HepG2 (cell line): ENCODE results near the gene ATXN2. TPM values are rescaled to one million over a fixed set of nuclear protein-coding genes. Genes with fewer than 3 reads are reported as not detected.

Experiments
- ATAC-seq: fragments of 200-7000 bp; cut with Tn5 transposase; 3 replicates; pipeline ENCODE4 v1.9.1; 2020; ENCODE audit warnings: mild to moderate bottlenecking, moderate library complexity
- BruUV-seq: library from RNA; stranded (reverse); fragments of 400-500 nt; replicated peaks from 2 replicates; lab custom pipeline; 2021; lab: Mats Ljungman, UMichigan
- CTCF ChIA-PET: fragments of 300-600 bp; formaldehyde crosslinking; extraction: SDS; loops from one replicate; lab custom pipeline; 2021; ENCODE audit warnings: low total read pairs, inconsistent platforms, low intra/inter-chr PET ratio; lab: Yijun Ruan, JAX
- POLR2A ChIA-PET: fragments of 350-600 bp; sonication (Branson Sonifier 250); formaldehyde crosslinking; loops from one replicate; lab custom pipeline; 2020; ENCODE audit warnings: antibody characterized with exemption, inconsistent platforms; lab: Yijun Ruan, JAX
- DNase-seq: peaks from one replicate; pipeline ENCODE4 v3.0.0-alpha.2; 2015; ENCODE audit warnings: low spot score
- FAIRE-seq: peaks from 3 replicates; lab custom pipeline; 2011; peaks lifted over from hg19 to GRCh38; lab: Jason Lieb, UNC
- H2AFZ ChIP-seq: one replicate; pipeline ENCODE4 v1.6.1; 2011; ENCODE audit warnings: low read length, inconsistent platforms
- H3K27ac ChIP-seq: fragments of 300-600 bp; 3 replicates; pipeline ENCODE4 v1.8.0; 2011; ENCODE audit warnings: mixed run types, mild to moderate bottlenecking, mixed read lengths, low read length, inconsistent platforms; ENCODE audit not compliant: insufficient read depth; ENCODE audit errors: extremely low read length
- H3K27me3 ChIP-seq, 2 experiments: fragments of 200-600 bp in 1 of 2; 2 replicates in 1 of 2; 3 replicates in 1 of 2; pipeline versions ENCODE4 v1.6.0 to v1.8.0; 2011; ENCODE audit warnings: low read length in 2 of 2, mild to moderate bottlenecking in 2 of 2, moderate library complexity in 2 of 2, inconsistent platforms in 1 of 2; ENCODE audit not compliant: insufficient read depth in 2 of 2, control insufficient read depth in 1 of 2
- H3K36me3 ChIP-seq, 2 experiments: fragments of 200-600 bp in 1 of 2; replicated peaks in 1 of 2; 2 replicates in 1 of 2; 3 replicates in 1 of 2; pipeline versions ENCODE4 v1.5.1 to v1.8.0; 2011; ENCODE audit warnings: low read length in 2 of 2, inconsistent platforms in 1 of 2; ENCODE audit not compliant: insufficient read depth in 2 of 2, control insufficient read depth in 1 of 2
- H3K4me1 ChIP-seq: 2 replicates; pipeline ENCODE4 v1.5.1; 2012; ENCODE audit warnings: low read length, inconsistent platforms; ENCODE audit not compliant: insufficient read depth
- H3K4me2 ChIP-seq: 2 replicates; pipeline ENCODE4 v1.6.0; 2011; ENCODE audit warnings: low read depth, low read length, inconsistent platforms
- H3K4me3 ChIP-seq, 3 experiments: fragments of 200-600 bp in 1 of 3; sonication (generic), shearing (Covaris generic) in 1 of 3; replicated peaks in 1 of 3; 2 replicates each; pipeline ENCODE4 v1.5.1; 2011 to 2016; ENCODE audit warnings: low read length in 3 of 3, inconsistent platforms in 2 of 3, low read depth in 2 of 3, mild to moderate bottlenecking in 2 of 3, control low read depth in 1 of 3, mixed read lengths in 1 of 3; ENCODE audit not compliant: insufficient read depth in 1 of 3
- H3K79me2 ChIP-seq: one replicate; pipeline ENCODE4 v1.6.1; 2011; ENCODE audit warnings: low read length, inconsistent platforms; ENCODE audit not compliant: insufficient read depth
- H3K9ac ChIP-seq: 2 replicates; pipeline ENCODE4 v1.6.0; 2011; ENCODE audit warnings: mild to moderate bottlenecking, low read depth, low read length, inconsistent platforms; ENCODE audit not compliant: insufficient read depth
- H3K9me3 ChIP-seq: 2 replicates; pipeline ENCODE4 v1.5.1; 2012; ENCODE audit warnings: mild to moderate bottlenecking, low read length
- H4K20me1 ChIP-seq: 2 replicates; pipeline ENCODE4 v1.6.0; 2011; ENCODE audit warnings: inconsistent platforms, mild to moderate bottlenecking, low read length, moderate library complexity; ENCODE audit not compliant: insufficient read depth
- ELF3 ChIP-seq: IDR thresholded peaks from 2 replicates; pipeline ENCODE4 v1.6.1; 2016; ENCODE audit warnings: missing genetic modification reagents, missing compliant biosample characterization
- NR2C2 ChIP-seq: sonication (generic); formaldehyde crosslinking; IDR thresholded peaks from 2 replicates; pipeline ENCODE4 v1.4.0; 2020; ENCODE audit warnings: missing genetic modification reagents, mild to moderate bottlenecking, moderate library complexity, borderline replicate concordance
- RELA ChIP-seq: sonication (generic); formaldehyde crosslinking; IDR thresholded peaks from 2 replicates; pipeline ENCODE4 v1.4.0; 2020; ENCODE audit warnings: missing genetic modification reagents
- SMAD1 ChIP-seq: sonication (generic); formaldehyde crosslinking; IDR thresholded peaks from 2 replicates; pipeline ENCODE4 v1.4.0; 2020; ENCODE audit warnings: missing genetic modification reagents, low read depth, mild to moderate bottlenecking, borderline replicate concordance
- SMYD3 ChIP-seq: sonication (generic); formaldehyde crosslinking; IDR thresholded peaks from 2 replicates; pipeline ENCODE4 v1.8.1; 2023; ENCODE audit warnings: mild to moderate bottlenecking, missing genetic modification reagents
- ZBTB1 ChIP-seq: sonication (generic); formaldehyde crosslinking; IDR thresholded peaks from 2 replicates; pipeline ENCODE4 v1.4.0; 2020; ENCODE audit warnings: missing genetic modification reagents, borderline replicate concordance
- ZBTB46 ChIP-seq: sonication (generic); formaldehyde crosslinking; IDR thresholded peaks from 2 replicates; pipeline ENCODE4 v1.4.0; 2020; ENCODE audit warnings: mild to moderate bottlenecking, missing genetic modification reagents, borderline replicate concordance
- ZNF816 ChIP-seq: sonication (generic); formaldehyde crosslinking; IDR thresholded peaks from 2 replicates; pipeline ENCODE4 v1.8.0; 2022; ENCODE audit warnings: missing genetic modification reagents, mild to moderate bottlenecking, borderline replicate concordance
- WGBS: methylation state at CpG from one replicate; pipeline ENCODE4 v1.1.6; 2017; ENCODE audit warnings: low lambda C conversion rate; 5-methylcytosine and 5-hydroxymethylcytosine counted together
- in situ Hi-C: cut with HindIII; loops from 2 replicates; pipeline ENCODE4 v1.10.0; 2017; ENCODE audit warnings: low pct_unique_long_range_greater_than_20kb; ENCODE audit not compliant: extremely low pct_ligation_motif_present
- intact Hi-C: fragments of 100-400 bp; cut with micrococcal nuclease; formaldehyde crosslinking; loops from one replicate; pipeline ENCODE4 v1.10.0; 2022; ENCODE audit not compliant: unreplicated experiment
- polyA plus RNA-seq, 8 experiments: library from polyadenylated mRNA; depleted of rRNA in 3 of 8; stranded (reverse) in 7 of 8; unstranded in 1 of 8; fragments of >200 nt; fragmentation: Illumina TruSeq in 4 of 8; extraction: Trizol in 4 of 8; gene quantifications; 2 replicates each; pipeline versions ENCODE4 v1.2.1 to v1.2.3, GENCODE V29; 2011 to 2016; ENCODE audit warnings: low read depth in 4 of 8, missing spikeins in 1 of 8, mixed read lengths in 1 of 8; ENCODE audit not compliant: insufficient read depth in 1 of 8
- total RNA-seq, 5 experiments: library from RNA; depleted of rRNA; stranded (reverse); fragments of >200 nt; fragmentation: Illumina TruSeq; extraction: Trizol; gene quantifications; 2 replicates each; pipeline ENCODE4 v1.2.3, GENCODE V29; 2016; ENCODE audit warnings: low read depth in 1 of 5
- TF ChIP-seq, protein P1 (sequence below): IDR thresholded peaks from 2 replicates; pipeline ENCODE4 v1.6.1; 2018; ENCODE audit warnings: missing genetic modification reagents, mild to moderate bottlenecking, missing compliant biosample characterization

ATXN2 gene
- total and polyA plus RNA-seq, 2 of the 13 experiments (the other 11 are each of a cell fraction or from before 2014, with no cell fraction given) = 18.1 to 27.1 TPM

DNA sequence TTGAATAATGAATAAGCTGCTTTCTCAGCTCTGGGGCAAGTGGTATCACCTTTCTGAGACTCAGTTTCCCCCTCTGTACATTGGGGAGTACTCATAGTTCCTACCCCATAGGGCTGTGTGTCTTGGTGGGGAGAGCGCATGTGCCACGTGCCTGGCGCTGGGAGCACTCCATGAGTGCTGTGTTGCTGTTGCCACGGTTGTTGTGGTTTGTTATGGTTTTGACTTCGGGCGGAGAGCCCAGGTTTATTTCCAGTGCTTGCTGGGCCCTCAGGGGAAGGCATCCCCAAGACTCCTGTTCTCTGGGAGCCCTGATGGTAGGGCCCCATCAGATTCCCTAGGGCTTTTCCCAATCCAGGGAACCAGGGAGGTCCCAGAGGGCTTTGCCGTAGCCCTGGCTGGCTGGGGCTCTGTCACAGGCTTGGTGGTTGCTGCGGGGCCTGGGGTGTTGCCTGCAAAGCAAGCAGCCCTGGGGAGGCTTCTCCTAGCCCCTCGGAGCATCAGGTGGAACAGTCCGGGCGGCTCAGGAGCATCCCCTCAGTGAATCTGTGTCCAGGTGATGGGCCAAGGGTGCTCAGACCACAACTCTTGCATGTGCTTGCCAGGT is 174.8 kb downstream of the ATXN2 start:
- H3K79me2 ChIP-seq = peaks cover 2% of the 10 kb centered on the region
- CTCF ChIA-PET = no interaction called here
- ATAC-seq = peak; percentile 9; the same call in 1 of the 3 replicates

DNA sequence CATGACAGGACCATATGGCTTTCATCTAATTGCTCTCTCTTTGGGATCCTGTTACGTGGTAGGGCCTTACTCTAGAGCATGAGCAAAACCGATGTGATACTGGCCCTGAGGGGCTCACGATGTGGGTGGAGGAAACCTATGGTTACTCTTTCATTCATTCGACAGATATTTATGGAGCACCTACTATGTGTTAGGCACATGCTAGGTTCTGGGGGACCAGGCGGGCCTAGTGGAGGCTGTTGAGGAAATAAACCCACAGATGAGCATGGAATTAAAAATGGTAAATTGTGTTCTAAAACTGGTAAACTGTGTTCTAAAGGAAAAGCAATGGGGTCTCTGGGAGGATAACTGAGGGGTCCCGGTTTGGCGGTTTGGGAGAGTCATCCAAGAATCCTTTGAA is 178.6 kb downstream of the ATXN2 start:
- Histone ChIP-seq H2AFZ (no peak overlapping the region), H3K4me1 (peaks cover 14% of the 10 kb centered on the region), H4K20me1 (no peaks in the 10 kb centered on the region), H3K36me3 (peaks cover 2 to 42% of the 10 kb centered on the region in 2 experiments; a peak in 3 of 5 replicates), H3K4me3 (no peak overlapping the region), H3K27me3 (no peaks in the 10 kb centered on the region), H3K27ac (no peak overlapping the region), H3K9me3 (no peaks in the 10 kb centered on the region), H3K9ac (no peak overlapping the region), H3K4me2 (no peak overlapping the region), H3K79me2 (peaks cover 2% of the 10 kb centered on the region)
- TF ChIP-seq ZBTB46 (CRISPR knock-in tag) (no peak), ELF3 (CRISPR knock-in tag) (no peak), ZBTB1 (CRISPR knock-in tag) (no peak), RELA (CRISPR knock-in tag) (no peak), ZNF816 (CRISPR knock-in tag) (no peak), SMAD1 (no peak)
- WGBS = 96% methylated on average over 7 of the region's 7 CpGs
- ATAC-seq (no peak), DNase-seq (no peak), FAIRE-seq (no peak)
- in situ Hi-C loops (no loop called here), intact Hi-C loops (no loop called here)
- ChIA-PET POLR2A (no interaction called here), CTCF (no interaction called here)
- BruUV-seq = TSS peak; percentile 39

More for the DNA sequence above, 174.8 kb downstream of the ATXN2 start:
- POLR2A ChIA-PET = no interaction called here
- Histone ChIP-seq H3K27me3 (no peaks in the 10 kb centered on the region), H3K4me1 (peaks cover 19% of the 10 kb centered on the region), H3K9ac (no peak overlapping the region), H4K20me1 (no peaks in the 10 kb centered on the region), H3K9me3 (no peaks in the 10 kb centered on the region), H3K4me3 (no peak overlapping the region), H3K36me3 (peaks cover 2 to 38% of the 10 kb centered on the region in 2 experiments; a peak in 4 of 5 replicates), H3K4me2 (no peak overlapping the region), H3K27ac (no peak overlapping the region), H2AFZ (no peak overlapping the region)
- in situ Hi-C loops (no loop called here), intact Hi-C loops (no loop called here)
- TF ChIP-seq, protein P1, sequence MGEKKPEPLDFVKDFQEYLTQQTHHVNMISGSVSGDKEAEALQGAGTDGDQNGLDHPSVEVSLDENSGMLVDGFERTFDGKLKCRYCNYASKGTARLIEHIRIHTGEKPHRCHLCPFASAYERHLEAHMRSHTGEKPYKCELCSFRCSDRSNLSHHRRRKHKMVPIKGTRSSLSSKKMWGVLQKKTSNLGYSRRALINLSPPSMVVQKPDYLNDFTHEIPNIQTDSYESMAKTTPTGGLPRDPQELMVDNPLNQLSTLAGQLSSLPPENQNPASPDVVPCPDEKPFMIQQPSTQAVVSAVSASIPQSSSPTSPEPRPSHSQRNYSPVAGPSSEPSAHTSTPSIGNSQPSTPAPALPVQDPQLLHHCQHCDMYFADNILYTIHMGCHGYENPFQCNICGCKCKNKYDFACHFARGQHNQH (CRISPR knock-in tag) = no peak
- TF ChIP-seq SMYD3 (CRISPR knock-in tag) = no peak
- TF ChIP-seq NR2C2 (CRISPR knock-in tag) = 0 out of 2 replicates have a peak, but pooled peaks have one; percentile 42
- DNase-seq (no peak), FAIRE-seq (no peak)
- WGBS = 100% methylated on average over 3 of the region's 11 CpGs
- BruUV-seq = no TSS peak
